HG03342 (cell line): Measurements from ENCODE around the gene KIAA1210.
"Not testable (repeated sequence)": the region's sequence is repeated elsewhere in the genome, so short reads cannot be mapped to it uniquely, and the experiment has no call there.

Source experiments
- ATAC-seq: cut with Tn5 transposase; IDR thresholded peaks from one replicate; pipeline ENCODE4 v1.9.1; 2021; ENCODE audit warnings: mild to moderate bottlenecking, moderate library complexity; ENCODE audit not compliant: unreplicated experiment

Gene KIAA1210

DNA sequence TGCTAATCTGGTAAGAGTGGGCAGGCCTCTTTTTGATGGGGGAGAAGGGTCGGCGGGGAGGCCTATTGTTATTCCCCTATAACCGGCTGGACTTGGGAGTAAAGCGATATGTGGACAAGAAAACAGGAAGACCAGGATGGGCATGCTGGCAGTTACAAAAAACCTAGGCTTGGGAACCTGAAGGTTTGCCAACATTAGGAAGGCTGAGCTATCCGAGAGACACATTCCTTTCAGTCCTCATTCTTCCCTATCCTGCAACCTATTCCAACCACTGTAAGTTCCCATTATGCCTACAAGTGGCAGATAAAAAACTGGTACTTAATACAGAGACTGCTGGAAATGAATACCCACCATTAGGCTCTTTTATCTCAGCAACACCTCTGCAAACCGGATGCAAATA lies 87.2 kb downstream of the KIAA1210 start:
- no peak for ATAC-seq

DNA sequence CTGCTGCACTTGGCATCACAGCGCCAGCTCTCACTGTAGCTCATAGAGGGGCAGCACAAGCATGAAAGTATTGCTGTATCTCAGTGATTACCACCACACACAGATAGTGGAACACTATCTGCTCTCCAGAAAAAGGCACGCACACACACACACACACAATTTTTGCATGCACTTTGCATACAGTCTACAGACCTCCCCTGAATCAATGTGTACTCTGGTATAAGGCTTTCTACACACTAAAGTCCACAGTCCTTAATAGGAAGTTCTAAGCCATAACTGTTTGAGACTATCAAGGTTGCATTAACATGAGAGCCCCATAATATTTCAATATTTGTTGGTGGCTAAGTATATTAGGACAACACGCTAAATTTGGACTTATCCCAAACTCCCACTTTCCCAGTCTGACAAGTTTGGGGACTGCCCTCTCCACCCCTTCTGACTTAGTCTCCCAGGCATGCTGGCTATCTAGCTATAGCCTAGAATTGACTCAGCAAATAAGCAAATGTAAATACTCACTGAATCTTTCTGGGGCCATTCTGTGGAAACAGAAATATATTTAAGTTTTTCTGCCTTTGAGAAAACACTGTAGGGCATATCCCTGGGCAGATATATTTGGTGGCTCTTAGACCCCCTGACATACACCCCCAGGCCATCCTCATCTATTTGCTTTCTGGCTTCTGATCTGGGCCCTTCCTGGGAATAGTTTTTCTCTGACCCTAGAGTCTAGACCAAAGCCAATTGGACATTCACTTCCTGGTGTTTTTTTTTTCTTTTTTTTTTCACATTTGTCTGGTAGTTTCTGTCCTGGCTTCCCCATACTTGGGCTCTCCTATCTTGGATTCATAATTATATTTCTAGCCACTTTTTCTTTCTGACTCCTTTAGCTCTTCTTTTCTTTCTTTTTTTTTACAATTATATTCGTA lies 91.2 kb downstream of the KIAA1210 start:
- no peak for ATAC-seq

DNA sequence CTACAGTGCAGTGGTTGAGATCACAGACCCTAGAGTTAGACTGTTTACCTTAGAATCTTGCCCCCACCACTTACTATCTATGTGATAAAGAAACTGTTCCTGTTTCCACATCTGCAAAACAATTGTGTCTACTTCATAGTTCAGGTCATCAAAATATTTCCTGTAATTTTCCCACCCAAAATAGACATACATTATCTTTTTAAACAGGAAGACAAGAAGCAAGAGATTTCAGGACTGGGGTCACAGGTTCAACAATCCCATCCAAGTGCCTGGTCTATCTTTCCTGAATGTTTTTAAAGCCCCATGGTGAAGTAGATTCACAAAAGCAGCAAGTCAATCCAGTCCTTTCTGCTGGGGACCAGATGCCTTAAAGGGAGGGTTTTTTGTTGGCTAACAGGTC lies 96.6 kb downstream of the KIAA1210 start:
- no peak for ATAC-seq

DNA sequence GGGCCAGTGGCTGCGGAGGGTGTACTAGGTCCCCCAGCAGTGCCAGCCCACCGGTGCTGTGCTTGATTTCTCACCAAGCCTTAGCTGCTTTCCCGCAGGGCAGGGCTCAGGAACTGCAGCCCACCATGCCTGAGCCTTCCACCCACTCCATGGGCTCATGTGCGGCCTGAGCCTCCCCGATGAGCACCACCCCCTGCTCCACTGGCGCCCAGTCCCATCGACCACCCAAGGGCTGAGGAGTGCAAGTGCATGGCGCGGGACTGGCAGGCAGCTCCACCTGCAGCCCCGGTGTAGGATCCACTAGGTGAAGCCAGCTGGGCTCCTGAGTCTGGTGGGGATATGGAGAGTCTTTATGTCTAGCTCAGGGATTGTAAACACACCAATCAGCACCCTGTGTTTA lies 98.0 kb downstream of the KIAA1210 start:
- ATAC-seq: not testable (repeated sequence)

DNA sequence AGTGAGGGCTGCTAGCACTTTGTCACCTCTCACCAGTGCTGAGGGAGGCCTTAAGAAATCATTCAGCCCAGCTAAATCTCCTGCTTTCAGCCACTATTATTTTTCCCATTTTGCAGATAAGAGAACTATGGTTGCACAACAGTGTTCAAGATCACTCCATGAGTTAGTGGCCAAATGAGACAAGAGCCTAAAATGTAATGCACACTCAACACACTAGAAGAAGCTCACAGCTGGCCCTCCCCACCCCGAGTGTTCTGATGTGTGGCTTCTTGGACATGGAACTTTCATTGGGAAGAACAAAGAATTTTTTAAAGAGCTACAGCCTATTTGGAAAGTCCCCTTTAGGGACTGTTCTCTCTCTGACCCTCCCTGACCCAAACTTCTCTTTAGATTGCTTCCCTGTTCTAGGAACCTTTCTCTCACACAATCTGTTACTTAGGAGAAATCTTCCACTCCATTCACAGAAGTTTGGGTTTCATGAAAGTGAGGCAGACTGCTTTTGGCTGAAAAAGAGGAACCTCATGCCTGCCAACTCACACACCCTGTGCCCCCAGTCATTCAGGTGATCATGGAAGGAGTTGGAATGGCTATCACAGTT lies 98.8 kb downstream of the KIAA1210 start:
- no peak for ATAC-seq
